HFFc6 (cell line): ENCODE data around the gene HMHB1. TPM values are rescaled to one million over a fixed set of nuclear protein-coding genes. Genes with fewer than 3 reads are reported as not detected.

Source experiments
- DNase-seq: peaks from one replicate; pipeline ENCODE4 v3.0.0-alpha.2; 2018
- H3K27ac Mint-ChIP-seq: 2 replicates; pipeline ENCODE4 v1.8.0; 2020; ENCODE audit warnings: mild to moderate bottlenecking, mixed read lengths
- H3K27me3 Mint-ChIP-seq: 2 replicates; pipeline ENCODE4 v1.8.0; 2021; ENCODE audit warnings: mild to moderate bottlenecking, moderate library complexity, mixed read lengths; ENCODE audit not compliant: insufficient read depth
- H3K36me3 Mint-ChIP-seq: 2 replicates; pipeline ENCODE4 v1.8.0; 2021; ENCODE audit warnings: low read depth, mixed read lengths
- H3K4me1 Mint-ChIP-seq: 2 replicates; pipeline ENCODE4 v1.8.0; 2020; ENCODE audit warnings: low read depth, mixed read lengths
- H3K4me3 Mint-ChIP-seq: 2 replicates; pipeline ENCODE4 v1.8.0; 2020; ENCODE audit warnings: mild to moderate bottlenecking, moderate library complexity, mixed read lengths
- H3K9me3 Mint-ChIP-seq: 2 replicates; pipeline ENCODE4 v1.8.0; 2020; ENCODE audit warnings: mild to moderate bottlenecking, mixed read lengths
- total RNA-seq, 6 experiments: library from RNA; stranded (reverse); fragmentation: NEBNext Ultra II Directional; extraction: Animal tissue kit (Norgen Biotek cat#: 25700); gene quantifications; 2 replicates in 1 of 6; 3 replicates in 5 of 6; pipeline ENCODE4 v1.2.3, GENCODE V29; 2021
- TF ChIP-seq, protein P1 (sequence below): fragments of 200-600 bp; sonication (generic); IDR thresholded peaks from 2 replicates; pipeline ENCODE4 v1.5.0; 2021; ENCODE audit warnings: antibody characterized with exemption, mild to moderate bottlenecking

HMHB1 gene
- total RNA-seq, 6 experiments from 2014 or later: not detected

DNA sequence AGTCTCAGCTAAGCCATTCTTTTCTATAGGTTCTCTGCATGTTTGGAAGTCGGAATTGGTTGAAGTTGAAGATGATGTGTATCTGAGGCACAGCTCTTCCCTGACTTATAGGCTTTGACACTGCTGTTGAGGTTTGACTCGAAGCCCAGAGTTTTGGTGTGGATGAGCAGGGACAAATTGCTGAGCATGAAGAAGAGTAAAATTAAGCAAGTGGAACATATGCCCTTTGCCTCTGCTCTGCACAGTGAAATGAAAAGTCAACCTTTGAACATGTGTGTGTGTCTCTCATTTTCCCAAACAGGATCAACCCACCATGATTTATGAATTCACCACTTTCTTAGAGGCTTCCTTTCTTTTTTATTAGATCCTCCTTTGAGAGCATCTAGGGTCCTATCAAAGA, 8.5 kb downstream of the HMHB1 start:
- Mint-ChIP-seq H3K36me3 (no peaks in the 10 kb centered on the region; the same call in 1 of the 2 replicates), H3K27me3 (no peaks in the 10 kb centered on the region), H3K4me3 (no peak overlapping the region), H3K4me1 (peaks cover 6% of the 10 kb centered on the region), H3K9me3 (no peaks in the 10 kb centered on the region), H3K27ac (no peak overlapping the region)
- DNase-seq: no peak
- TF ChIP-seq, protein P1, sequence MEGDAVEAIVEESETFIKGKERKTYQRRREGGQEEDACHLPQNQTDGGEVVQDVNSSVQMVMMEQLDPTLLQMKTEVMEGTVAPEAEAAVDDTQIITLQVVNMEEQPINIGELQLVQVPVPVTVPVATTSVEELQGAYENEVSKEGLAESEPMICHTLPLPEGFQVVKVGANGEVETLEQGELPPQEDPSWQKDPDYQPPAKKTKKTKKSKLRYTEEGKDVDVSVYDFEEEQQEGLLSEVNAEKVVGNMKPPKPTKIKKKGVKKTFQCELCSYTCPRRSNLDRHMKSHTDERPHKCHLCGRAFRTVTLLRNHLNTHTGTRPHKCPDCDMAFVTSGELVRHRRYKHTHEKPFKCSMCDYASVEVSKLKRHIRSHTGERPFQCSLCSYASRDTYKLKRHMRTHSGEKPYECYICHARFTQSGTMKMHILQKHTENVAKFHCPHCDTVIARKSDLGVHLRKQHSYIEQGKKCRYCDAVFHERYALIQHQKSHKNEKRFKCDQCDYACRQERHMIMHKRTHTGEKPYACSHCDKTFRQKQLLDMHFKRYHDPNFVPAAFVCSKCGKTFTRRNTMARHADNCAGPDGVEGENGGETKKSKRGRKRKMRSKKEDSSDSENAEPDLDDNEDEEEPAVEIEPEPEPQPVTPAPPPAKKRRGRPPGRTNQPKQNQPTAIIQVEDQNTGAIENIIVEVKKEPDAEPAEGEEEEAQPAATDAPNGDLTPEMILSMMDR: no peak

DNA sequence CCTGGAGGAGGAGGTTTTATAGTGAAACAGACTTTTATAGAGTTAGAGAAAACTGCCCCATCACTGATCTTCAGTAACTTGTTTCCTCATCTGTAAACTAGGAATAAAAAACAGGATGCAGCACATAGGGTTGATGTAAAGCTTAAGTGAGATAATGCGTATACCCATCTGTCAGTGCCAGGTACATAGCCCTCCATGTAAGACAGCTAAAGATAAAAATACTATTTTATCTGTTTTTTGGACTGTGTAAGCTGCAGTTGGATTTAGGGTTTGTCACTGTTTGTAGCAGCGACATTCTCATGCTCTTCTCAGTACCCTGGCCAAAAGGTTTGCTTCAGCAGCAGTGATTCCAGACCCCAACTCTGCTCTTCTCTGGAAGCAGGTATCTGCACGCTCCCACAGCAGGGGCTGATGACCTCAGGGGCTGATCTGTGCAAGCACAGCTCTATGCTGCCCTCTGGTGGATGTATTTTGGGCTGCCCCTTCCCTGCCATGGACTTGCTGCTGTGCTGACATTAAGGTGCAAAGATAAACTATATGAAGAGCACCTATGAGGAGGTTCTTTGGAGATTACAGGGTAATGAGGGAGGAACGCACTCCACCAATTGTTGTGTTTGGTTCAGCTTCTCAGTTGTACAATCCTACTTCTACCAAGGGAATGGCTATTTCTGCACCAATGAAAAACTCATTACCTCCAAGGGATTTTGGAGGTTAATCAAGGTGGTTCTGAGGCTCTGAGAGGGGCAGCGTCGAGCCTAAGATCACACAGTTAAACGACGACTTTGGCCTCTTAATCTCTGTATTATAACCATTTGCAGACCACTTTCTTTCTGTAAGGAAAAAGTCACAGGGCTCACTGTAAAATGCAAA, 13.1 kb downstream of the HMHB1 start:
- peaks cover 6% of the 10 kb centered on the region for H3K4me1 Mint-ChIP-seq
- no peaks in the 10 kb centered on the region for H3K36me3 Mint-ChIP-seq
- H3K27ac Mint-ChIP-seq: no peak overlapping the region
- H3K4me3 Mint-ChIP-seq: no peak overlapping the region
- no peaks in the 10 kb centered on the region for H3K27me3 Mint-ChIP-seq
- no peaks in the 10 kb centered on the region for H3K9me3 Mint-ChIP-seq
- TF ChIP-seq, protein P1: peak; percentile 99
- DNase-seq: peak; percentile 55

DNA sequence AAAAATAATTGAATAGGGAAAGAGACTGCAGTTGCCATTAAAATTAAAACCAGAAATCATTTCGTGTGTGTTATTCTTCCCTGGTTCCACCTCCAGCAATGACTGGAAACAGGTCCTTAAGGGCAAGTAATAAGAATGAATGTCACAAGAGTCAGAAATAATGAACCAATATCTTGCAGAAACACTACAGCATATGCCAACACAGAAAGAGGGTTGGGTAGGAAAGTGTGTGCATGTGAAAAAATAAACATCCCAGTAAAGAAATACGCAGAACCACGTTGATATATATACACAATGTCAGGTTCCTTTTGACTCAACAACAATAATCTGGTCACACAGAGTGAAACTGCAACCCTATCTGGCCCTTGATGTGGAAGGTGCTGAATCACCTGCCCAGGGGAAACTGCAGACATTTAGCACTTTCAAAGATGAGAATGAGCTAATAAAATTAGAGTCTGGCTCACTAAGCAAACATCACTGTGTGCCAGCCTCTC, 15.0 kb downstream of the HMHB1 start:
- no peak for DNase-seq
- Mint-ChIP-seq H3K36me3 (no peaks in the 10 kb centered on the region), H3K27me3 (no peaks in the 10 kb centered on the region; the same call in 1 of the 2 replicates)

DNA sequence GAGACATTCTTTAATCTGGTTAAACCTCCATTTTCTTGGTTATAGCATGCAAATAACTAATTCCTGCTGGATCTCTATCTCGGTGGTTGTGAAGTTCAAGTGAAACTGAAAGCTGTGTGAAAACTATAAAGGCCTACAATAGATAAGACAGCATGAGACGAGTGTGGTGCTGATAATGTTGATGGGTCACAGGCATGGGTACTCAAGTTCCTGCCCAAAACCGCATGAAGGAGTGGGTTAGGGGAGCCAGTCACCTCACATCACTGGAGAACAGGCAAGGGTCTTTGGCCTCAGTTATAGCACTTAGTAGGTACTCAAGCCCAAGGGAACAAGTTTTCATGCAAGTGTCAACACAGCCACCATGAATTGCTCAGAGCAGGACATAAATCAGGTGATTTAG, 16.7 kb downstream of the HMHB1 start:
- Mint-ChIP-seq H3K4me1 (no peaks in the 10 kb centered on the region; the same call in none of the 2 replicates), H3K4me3 (no peak overlapping the region), H3K9me3 (no peaks in the 10 kb centered on the region), H3K27ac (no peak overlapping the region), H3K27me3 (no peaks in the 10 kb centered on the region; the same call in 1 of the 2 replicates), H3K36me3 (no peaks in the 10 kb centered on the region)
- TF ChIP-seq, protein P1: no peak
- no peak for DNase-seq

More for the DNA sequence above, 15.0 kb downstream of the HMHB1 start:
- Mint-ChIP-seq H3K9me3 (no peaks in the 10 kb centered on the region), H3K4me1 (no peaks in the 10 kb centered on the region; the same call in none of the 2 replicates), H3K4me3 (no peak overlapping the region), H3K27ac (no peak overlapping the region)
- TF ChIP-seq, protein P1: no peak

DNA sequence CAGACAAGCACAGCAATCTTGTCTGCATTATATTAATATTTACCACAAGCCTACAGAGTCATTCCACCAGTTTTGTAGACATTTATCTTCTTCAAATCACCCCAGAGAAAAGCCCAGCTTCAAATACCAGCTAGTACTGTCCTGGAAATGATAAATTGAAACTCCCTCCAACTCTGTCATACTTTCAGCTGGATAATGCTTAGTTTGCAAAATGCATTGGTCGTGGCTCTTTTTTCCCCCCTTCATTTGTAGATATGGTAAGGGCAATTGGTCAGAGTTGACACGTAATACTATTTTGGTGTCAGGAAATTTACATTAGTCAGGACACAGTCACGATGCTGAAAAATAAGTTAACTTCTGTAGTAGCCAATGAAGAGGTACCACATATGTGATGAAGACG, 21.2 kb downstream of the HMHB1 start:
- no peak overlapping the region for H3K4me3 Mint-ChIP-seq
- peaks cover 22% of the 10 kb centered on the region for H3K4me1 Mint-ChIP-seq
- no peaks in the 10 kb centered on the region; the same call in 1 of the 2 replicates for H3K27me3 Mint-ChIP-seq
- no peaks in the 10 kb centered on the region for H3K9me3 Mint-ChIP-seq
- H3K27ac Mint-ChIP-seq: no peak overlapping the region
- DNase-seq: no peak
- peaks cover 6% of the 10 kb centered on the region; the same call in 1 of the 2 replicates for H3K36me3 Mint-ChIP-seq
- TF ChIP-seq, protein P1: no peak
